Smooth muscle cell of the umbilical artery (primary cell): ENCODE results near the gene CATSPERB. TPM values are rescaled to one million over a fixed set of nuclear protein-coding genes. Genes with fewer than 3 reads are reported as not detected.

Experiments
- total RNA-seq: library from RNA; depleted of rRNA; stranded (reverse); fragments of >200 nt; gene quantifications from 2 replicates; pipeline ENCODE4 v1.2.3, GENCODE V29; 2014

CATSPERB gene
- not detected in 2 replicates for total RNA-seq

GRCh38 chr14:91731986-91732385 lies at the start of gene CATSPERB:
Gene CATSPERB, minus strand, starts transcription at chr14:91732086. Its CDS starts 2,607 bp downstream, at chr14:91729479.

Other genes starting within 250 kb of the CATSPERB start
- gene PPP4R3A, start 221.8 kb downstream of the CATSPERB start, total RNA-seq: 60.6 and 81.0 TPM in 2 replicates
- under 0.01 and 0.18 TPM in 2 replicates for gene TC2N, start 135.4 kb upstream of the CATSPERB start, total RNA-seq
- gene FBLN5, start 215.6 kb upstream of the CATSPERB start, total RNA-seq: 20.4 and 31.5 TPM in 2 replicates